ENCODE data around the gene IFIT3.

GRCh38 chr10:89344156-89344555 is 16.4 kb downstream of the IFIT3 start:
- no peak for TF ChIP-seq CTCF (IDR thresholded peaks at IDR 0.05; ENCODE audit: low read length)
- no peak for TF ChIP-seq EZH2phosphoT487 (IDR thresholded peaks at IDR 0.05; ENCODE audit: low read length)

Measured in MM.1S (cell line).